Chondrocyte (in vitro differentiated cells): ENCODE results near the gene APC. TPM values are rescaled to one million over a fixed set of nuclear protein-coding genes. Genes with fewer than 3 reads are reported as not detected.

Experiments used
- DNase-seq: peaks from one replicate; pipeline ENCODE4 v3.0.0; 2021; ENCODE audit warnings: mixed read lengths, low spot score
- H3K27ac Mint-ChIP-seq: one replicate; pipeline ENCODE4 v1.8.0; 2021; ENCODE audit warnings: mild to moderate bottlenecking, moderate library complexity, mixed read lengths; ENCODE audit not compliant: unreplicated experiment
- H3K27me3 Mint-ChIP-seq: 2 replicates; pipeline ENCODE4 v1.8.0; 2021; ENCODE audit warnings: low read depth, mixed read lengths
- H3K36me3 Mint-ChIP-seq: 2 replicates; pipeline ENCODE4 v1.8.0; 2021; ENCODE audit warnings: low read depth, mixed read lengths
- H3K4me1 Mint-ChIP-seq: 2 replicates; pipeline ENCODE4 v1.8.0; 2021; ENCODE audit warnings: low read depth, mild to moderate bottlenecking, mixed read lengths
- H3K4me3 Mint-ChIP-seq: one replicate; pipeline ENCODE4 v1.8.0; 2021; ENCODE audit warnings: mild to moderate bottlenecking, moderate library complexity, mixed read lengths; ENCODE audit not compliant: unreplicated experiment
- H3K9me3 Mint-ChIP-seq: 2 replicates; pipeline ENCODE4 v1.8.0; 2021; ENCODE audit warnings: low read depth, mixed read lengths
- total RNA-seq: library from RNA; stranded (reverse); gene quantifications from 3 replicates; pipeline ENCODE4 v1.2.1, GENCODE V29; 2021
- TF ChIP-seq, protein P1 (sequence below): fragments of 200-600 bp; sonication (generic); IDR thresholded peaks from 2 replicates; pipeline ENCODE4 v1.5.0; 2021; ENCODE audit warnings: antibody characterized with exemption, mild to moderate bottlenecking, moderate library complexity

The APC gene
- total RNA-seq, 1 donor from 2014 or later, result 48.7 TPM

DNA sequence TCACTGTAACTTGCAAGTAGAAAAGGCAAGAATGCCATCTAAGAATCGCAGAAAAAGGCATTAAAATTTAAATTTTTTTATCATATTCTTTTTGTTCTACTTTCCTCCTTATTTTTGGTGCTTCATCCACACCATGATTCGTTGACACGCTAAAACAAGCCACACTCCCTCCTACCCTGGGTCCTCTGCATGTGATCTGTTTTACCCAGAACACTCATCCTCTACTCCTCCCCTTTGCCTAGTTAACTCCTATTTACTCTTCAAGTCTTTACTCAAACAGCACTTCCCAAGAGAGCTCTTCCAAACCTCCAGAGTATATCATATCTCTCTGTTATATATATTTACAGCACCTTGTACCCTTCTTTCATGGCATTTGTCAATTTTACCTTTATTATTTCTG, 62.0 kb downstream of the APC start:
- H3K4me1 Mint-ChIP-seq, result peaks cover 23% of the 10 kb centered on the region
- H3K4me3 Mint-ChIP-seq, result no peak overlapping the region
- TF ChIP-seq, protein P1, sequence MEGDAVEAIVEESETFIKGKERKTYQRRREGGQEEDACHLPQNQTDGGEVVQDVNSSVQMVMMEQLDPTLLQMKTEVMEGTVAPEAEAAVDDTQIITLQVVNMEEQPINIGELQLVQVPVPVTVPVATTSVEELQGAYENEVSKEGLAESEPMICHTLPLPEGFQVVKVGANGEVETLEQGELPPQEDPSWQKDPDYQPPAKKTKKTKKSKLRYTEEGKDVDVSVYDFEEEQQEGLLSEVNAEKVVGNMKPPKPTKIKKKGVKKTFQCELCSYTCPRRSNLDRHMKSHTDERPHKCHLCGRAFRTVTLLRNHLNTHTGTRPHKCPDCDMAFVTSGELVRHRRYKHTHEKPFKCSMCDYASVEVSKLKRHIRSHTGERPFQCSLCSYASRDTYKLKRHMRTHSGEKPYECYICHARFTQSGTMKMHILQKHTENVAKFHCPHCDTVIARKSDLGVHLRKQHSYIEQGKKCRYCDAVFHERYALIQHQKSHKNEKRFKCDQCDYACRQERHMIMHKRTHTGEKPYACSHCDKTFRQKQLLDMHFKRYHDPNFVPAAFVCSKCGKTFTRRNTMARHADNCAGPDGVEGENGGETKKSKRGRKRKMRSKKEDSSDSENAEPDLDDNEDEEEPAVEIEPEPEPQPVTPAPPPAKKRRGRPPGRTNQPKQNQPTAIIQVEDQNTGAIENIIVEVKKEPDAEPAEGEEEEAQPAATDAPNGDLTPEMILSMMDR, result no peak
- no peak for DNase-seq
- no peak overlapping the region for H3K27ac Mint-ChIP-seq
- H3K9me3 Mint-ChIP-seq, result no peaks in the 10 kb centered on the region
- no peaks in the 10 kb centered on the region for H3K27me3 Mint-ChIP-seq
- H3K36me3 Mint-ChIP-seq, result peaks cover 19% of the 10 kb centered on the region

DNA sequence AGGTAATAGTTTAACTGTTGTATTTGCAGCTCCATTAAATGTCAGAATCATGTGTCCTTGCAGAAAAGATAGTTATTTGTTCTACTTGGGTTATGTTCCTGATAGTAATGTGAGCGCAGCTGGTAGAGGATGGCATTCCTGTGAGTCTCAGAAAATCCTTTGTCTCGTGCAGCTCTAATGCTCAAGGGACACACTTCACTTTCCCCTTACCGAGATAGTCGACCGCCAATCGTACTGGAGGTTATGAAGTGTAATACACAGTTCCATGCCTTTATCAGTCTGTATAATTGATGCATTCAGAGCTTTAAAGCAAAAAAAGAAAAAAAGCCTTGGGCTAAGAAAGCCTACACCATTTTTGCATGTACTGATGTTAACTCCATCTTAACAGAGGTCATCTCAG, 63.2 kb downstream of the APC start:
- TF ChIP-seq, protein P1, result no peak
- no peak overlapping the region for H3K27ac Mint-ChIP-seq
- no peak overlapping the region for H3K4me3 Mint-ChIP-seq
- no peaks in the 10 kb centered on the region for H3K27me3 Mint-ChIP-seq
- H3K4me1 Mint-ChIP-seq, result peaks cover 16% of the 10 kb centered on the region
- H3K9me3 Mint-ChIP-seq, result no peaks in the 10 kb centered on the region
- peaks cover 19% of the 10 kb centered on the region for H3K36me3 Mint-ChIP-seq
- DNase-seq, result no peak

DNA sequence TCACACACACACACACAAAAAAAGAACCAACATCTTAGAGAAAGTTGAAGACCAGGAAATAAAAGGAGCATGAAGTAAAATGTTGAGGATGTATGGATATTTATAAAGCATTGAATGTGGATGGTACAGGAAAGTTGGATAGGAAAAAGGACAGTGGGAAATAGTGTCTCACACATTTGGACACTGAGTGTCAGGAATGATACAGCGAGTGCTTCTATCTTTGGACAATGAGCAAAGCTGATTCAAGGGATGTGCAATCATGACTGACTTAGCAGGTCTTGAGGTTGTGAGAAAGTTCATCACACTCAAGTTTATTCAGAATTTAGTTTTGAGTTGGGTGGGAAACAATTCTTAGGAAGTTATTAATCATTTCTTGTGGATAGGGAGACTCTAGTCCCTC, 73.3 kb downstream of the APC start:
- Mint-ChIP-seq H3K9me3 (peaks cover 5% of the 10 kb centered on the region), H3K27me3 (no peaks in the 10 kb centered on the region), H3K36me3 (peaks cover 32% of the 10 kb centered on the region), H3K4me1 (no peaks in the 10 kb centered on the region), H3K27ac (no peak overlapping the region), H3K4me3 (no peak overlapping the region)
- TF ChIP-seq, protein P1, result no peak
- no peak for DNase-seq

DNA sequence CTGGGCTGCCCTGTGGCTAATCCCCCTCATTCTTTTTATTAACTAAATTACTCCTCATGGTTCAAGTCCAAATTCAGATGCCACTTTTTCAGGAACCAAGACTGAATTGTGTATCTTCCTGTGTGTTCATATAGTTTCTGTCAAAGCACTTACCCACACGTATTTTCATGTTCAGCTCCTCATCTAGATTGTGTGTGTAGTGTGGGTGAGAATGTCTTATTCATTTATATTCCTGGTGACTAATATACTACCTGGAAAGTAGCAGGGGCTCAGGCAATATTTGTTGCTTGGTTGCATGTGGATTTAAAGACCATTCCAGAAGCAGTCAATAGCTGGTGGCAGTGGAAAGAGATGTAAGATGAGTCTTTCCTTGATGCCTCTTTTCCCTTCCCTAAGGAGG, 74.9 kb downstream of the APC start:
- DNase-seq, result no peak
- Mint-ChIP-seq H3K9me3 (peaks cover 5% of the 10 kb centered on the region), H3K36me3 (peaks cover 34% of the 10 kb centered on the region), H3K27me3 (no peaks in the 10 kb centered on the region), H3K4me1 (no peaks in the 10 kb centered on the region), H3K4me3 (no peak overlapping the region), H3K27ac (no peak overlapping the region)
- TF ChIP-seq, protein P1, result no peak

DNA sequence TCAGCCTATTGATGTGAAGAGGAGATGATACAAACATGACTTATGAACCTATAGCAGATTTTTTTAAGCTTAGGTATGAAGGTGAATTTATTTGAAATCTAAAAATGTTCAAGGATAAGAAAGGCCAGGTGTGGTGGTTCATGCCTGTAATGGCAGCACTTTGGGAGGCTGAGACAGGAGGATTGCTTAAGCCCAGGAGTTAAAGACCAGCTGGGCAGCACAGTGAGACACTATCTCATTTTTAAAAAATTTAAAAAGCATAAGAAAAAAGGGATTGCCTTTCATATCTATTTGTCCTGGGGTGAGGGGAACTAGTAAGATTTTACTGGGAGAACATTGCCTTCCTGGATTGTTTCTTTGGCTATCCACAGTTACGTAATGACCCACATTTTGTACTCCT, 82.6 kb downstream of the APC start:
- TF ChIP-seq, protein P1, result no peak
- Mint-ChIP-seq H3K9me3 (no peaks in the 10 kb centered on the region), H3K4me1 (no peaks in the 10 kb centered on the region), H3K4me3 (no peak overlapping the region), H3K36me3 (peaks cover 31% of the 10 kb centered on the region), H3K27ac (no peak overlapping the region), H3K27me3 (no peaks in the 10 kb centered on the region)
- no peak for DNase-seq
